GM12878 (cell line): ENCODE results near the gene SLC35D2. TPM values are rescaled to one million over a fixed set of nuclear protein-coding genes. Genes with fewer than 3 reads are reported as not detected.

ENCODE experiments used
- BMI1 ChIP-seq: fragments of 450-650 bp; IDR thresholded peaks from 2 replicates; pipeline ENCODE4 v1.6.1; 2016; ENCODE audit warnings: mild to moderate bottlenecking, moderate library complexity, borderline replicate concordance
- CREM ChIP-seq: IDR thresholded peaks from 2 replicates; pipeline ENCODE4 v1.6.1; 2014; ENCODE audit warnings: antibody characterized with exemption, low read depth
- IKZF1 ChIP-seq: fragments of 450-650 bp; conservative IDR thresholded peaks from 2 replicates; pipeline ENCODE4 v1.6.1; 2017; ENCODE audit warnings: antibody characterized with exemption, mild to moderate bottlenecking
- IKZF2 ChIP-seq, 2 experiments: fragments of 450-650 bp; IDR thresholded peaks; 2 replicates each; pipeline ENCODE4 v1.6.1; 2017; ENCODE audit warnings: mild to moderate bottlenecking in 2 of 2, moderate library complexity in 2 of 2
- IRF4 ChIP-seq: IDR thresholded peaks from 2 replicates; pipeline ENCODE4 v1.6.1; 2011; ENCODE audit warnings: low read depth, low read length
- KAT2A ChIP-seq: conservative IDR thresholded peaks from 2 replicates; pipeline ENCODE4 v1.6.1; 2011; ENCODE audit warnings: low read depth, low read length; ENCODE audit not compliant: control insufficient read depth
- MTA3 ChIP-seq: IDR thresholded peaks from 2 replicates; pipeline ENCODE4 v1.6.1; 2012; ENCODE audit warnings: low read length, inconsistent platforms, borderline replicate concordance
- MXI1 ChIP-seq: fragments of 150-350 bp; IDR thresholded peaks from 2 replicates; pipeline ENCODE4 v1.6.1; 2011; ENCODE audit warnings: low read depth, mild to moderate bottlenecking, inconsistent platforms, low read length, improper control_type of control experiment
- NFXL1 ChIP-seq: fragments of 450-650 bp; IDR thresholded peaks from 2 replicates; pipeline ENCODE4 v1.6.1; 2017; ENCODE audit warnings: antibody characterized with exemption, mild to moderate bottlenecking, borderline replicate concordance
- POLR2AphosphoS2 ChIP-seq: IDR thresholded peaks from 2 replicates; pipeline ENCODE4 v1.6.1; 2011; ENCODE audit warnings: low read depth, mild to moderate bottlenecking, low read length, improper control_type of control experiment, moderate library complexity
- ZNF217 ChIP-seq: fragments of 450-650 bp; IDR thresholded peaks from 2 replicates; pipeline ENCODE4 v1.6.1; 2017; ENCODE audit warnings: antibody characterized with exemption, mild to moderate bottlenecking
- polyA plus RNA-seq, 11 experiments: library from polyadenylated mRNA; depleted of rRNA in 4 of 11; unstranded in 6 of 11; stranded (reverse) in 5 of 11; fragments of >200 nt; fragmentation: Nextera tagmentation in 4 of 11; fragmentation: Illumina TruSeq in 1 of 11; extraction: Ambion mirVana in 4 of 11; extraction: Trizol in 1 of 11; gene quantifications; 1 replicate in 1 of 11; 2 replicates in 10 of 11; pipeline versions ENCODE4 v1.2.1 to v1.2.3, GENCODE V29; 2011 to 2016; ENCODE audit warnings: inconsistent platforms in 2 of 11, missing spikeins in 2 of 11, low read depth in 1 of 11
- total RNA-seq, 4 experiments: library from RNA; depleted of rRNA in 3 of 4; stranded (reverse); fragments of >200 nt in 3 of 4; fragmentation: Illumina TruSeq in 1 of 4; extraction: Trizol in 1 of 4; gene quantifications; 2 replicates each; pipeline versions ENCODE4 v1.2.1 to v1.2.3, GENCODE V29; 2013 to 2021
- TF ChIP-seq, protein P1 (sequence below): fragments of 450-650 bp; IDR thresholded peaks from 2 replicates; pipeline ENCODE4 v1.6.1; 2017; ENCODE audit warnings: low read depth, mild to moderate bottlenecking, moderate library complexity
- TF ChIP-seq, protein P2 (sequence below): fragments of 150-350 bp; IDR thresholded peaks from 2 replicates; pipeline ENCODE4 v1.6.1; 2016; ENCODE audit warnings: low read depth, low read length
- TF ChIP-seq, protein P3 (sequence below): fragments of 450-650 bp; IDR thresholded peaks from 2 replicates; pipeline ENCODE4 v1.6.1; 2014; ENCODE audit warnings: mild to moderate bottlenecking

The SLC35D2 gene
- total and polyA plus RNA-seq, 10 of the 15 experiments (the other 5 are each of a cell fraction or from before 2014, with no cell fraction given): 0.64 to 6.3 (median 3.5) TPM

DNA sequence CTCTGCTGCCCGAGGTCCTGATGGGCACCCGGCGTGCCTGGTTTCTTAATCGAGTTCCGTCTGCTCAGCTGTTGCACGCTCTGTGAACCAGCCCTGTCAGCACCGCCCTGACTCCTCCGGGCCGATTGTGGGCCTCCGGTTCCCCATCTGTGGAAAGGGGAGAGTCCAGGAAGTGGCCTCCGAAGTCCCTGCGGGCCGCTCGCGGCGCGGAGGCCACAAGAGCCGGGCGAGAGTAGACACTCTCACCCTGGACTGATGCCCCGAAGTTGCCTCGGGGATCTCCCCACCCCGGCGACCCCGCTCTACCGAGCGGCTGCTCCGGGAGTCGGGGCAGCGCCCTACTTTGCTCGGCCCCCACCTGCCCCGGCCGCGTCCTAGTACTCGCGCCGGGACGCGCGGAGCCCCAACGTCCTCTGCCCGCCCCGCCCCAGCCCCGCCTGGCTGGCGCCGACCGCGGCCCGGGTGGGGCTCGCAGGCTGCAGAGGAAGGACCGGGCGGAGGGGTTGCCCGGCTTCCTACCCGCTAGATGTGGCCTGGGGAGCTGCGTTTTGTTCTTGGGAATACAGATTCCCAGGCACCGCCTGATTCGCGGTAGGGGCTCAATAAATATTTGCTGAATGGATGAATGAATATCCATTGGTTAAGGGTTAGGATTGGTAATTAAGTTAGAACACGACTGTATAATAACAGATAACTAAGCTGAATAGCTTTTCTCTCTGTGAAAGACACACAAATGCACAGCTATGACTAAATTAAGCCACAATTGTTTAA is 35.6 kb upstream of the SLC35D2 start (continued):
- TF ChIP-seq, protein P1, sequence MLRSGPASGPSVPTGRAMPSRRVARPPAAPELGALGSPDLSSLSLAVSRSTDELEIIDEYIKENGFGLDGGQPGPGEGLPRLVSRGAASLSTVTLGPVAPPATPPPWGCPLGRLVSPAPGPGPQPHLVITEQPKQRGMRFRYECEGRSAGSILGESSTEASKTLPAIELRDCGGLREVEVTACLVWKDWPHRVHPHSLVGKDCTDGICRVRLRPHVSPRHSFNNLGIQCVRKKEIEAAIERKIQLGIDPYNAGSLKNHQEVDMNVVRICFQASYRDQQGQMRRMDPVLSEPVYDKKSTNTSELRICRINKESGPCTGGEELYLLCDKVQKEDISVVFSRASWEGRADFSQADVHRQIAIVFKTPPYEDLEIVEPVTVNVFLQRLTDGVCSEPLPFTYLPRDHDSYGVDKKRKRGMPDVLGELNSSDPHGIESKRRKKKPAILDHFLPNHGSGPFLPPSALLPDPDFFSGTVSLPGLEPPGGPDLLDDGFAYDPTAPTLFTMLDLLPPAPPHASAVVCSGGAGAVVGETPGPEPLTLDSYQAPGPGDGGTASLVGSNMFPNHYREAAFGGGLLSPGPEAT: no peak
- TF ChIP-seq CREM (no peak), IKZF2 (IDR thresholded peaks at IDR 0.05) (peak; percentile 52 to 68; a peak in 3 of 4 replicates), IRF4 (no peak), MTA3 (no peak), NFXL1 (no peak), ZNF217 (0 out of 2 replicates have a peak, but pooled peaks have one; percentile 62), BMI1 (no peak), POLR2AphosphoS2 (no peak), IKZF1 (peak; percentile 83), MXI1 (no peak), KAT2A (no peak)
- TF ChIP-seq, protein P2, sequence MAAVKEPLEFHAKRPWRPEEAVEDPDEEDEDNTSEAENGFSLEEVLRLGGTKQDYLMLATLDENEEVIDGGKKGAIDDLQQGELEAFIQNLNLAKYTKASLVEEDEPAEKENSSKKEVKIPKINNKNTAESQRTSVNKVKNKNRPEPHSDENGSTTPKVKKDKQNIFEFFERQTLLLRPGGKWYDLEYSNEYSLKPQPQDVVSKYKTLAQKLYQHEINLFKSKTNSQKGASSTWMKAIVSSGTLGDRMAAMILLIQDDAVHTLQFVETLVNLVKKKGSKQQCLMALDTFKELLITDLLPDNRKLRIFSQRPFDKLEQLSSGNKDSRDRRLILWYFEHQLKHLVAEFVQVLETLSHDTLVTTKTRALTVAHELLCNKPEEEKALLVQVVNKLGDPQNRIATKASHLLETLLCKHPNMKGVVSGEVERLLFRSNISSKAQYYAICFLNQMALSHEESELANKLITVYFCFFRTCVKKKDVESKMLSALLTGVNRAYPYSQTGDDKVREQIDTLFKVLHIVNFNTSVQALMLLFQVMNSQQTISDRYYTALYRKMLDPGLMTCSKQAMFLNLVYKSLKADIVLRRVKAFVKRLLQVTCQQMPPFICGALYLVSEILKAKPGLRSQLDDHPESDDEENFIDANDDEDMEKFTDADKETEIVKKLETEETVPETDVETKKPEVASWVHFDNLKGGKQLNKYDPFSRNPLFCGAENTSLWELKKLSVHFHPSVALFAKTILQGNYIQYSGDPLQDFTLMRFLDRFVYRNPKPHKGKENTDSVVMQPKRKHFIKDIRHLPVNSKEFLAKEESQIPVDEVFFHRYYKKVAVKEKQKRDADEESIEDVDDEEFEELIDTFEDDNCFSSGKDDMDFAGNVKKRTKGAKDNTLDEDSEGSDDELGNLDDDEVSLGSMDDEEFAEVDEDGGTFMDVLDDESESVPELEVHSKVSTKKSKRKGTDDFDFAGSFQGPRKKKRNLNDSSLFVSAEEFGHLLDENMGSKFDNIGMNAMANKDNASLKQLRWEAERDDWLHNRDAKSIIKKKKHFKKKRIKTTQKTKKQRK: no peak
- TF ChIP-seq, protein P3, sequence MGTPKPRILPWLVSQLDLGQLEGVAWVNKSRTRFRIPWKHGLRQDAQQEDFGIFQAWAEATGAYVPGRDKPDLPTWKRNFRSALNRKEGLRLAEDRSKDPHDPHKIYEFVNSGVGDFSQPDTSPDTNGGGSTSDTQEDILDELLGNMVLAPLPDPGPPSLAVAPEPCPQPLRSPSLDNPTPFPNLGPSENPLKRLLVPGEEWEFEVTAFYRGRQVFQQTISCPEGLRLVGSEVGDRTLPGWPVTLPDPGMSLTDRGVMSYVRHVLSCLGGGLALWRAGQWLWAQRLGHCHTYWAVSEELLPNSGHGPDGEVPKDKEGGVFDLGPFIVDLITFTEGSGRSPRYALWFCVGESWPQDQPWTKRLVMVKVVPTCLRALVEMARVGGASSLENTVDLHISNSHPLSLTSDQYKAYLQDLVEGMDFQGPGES: 0 out of 2 replicates have a peak, but pooled peaks have one; percentile 39
